Midbrain (tissue), 1 donor: ENCODE data around the gene APOL4.
"Not testable (repeated sequence)": the region's sequence is repeated elsewhere in the genome, so short reads cannot be mapped to it uniquely, and the experiment has no call there.

Experiments used
- DNase-seq: peaks from one replicate; lab custom pipeline; 2025; lab: John Stamatoyannopoulos, UW

Gene APOL4

GRCh38 chr22:36208162-36208765, 6.7 kb upstream of the APOL4 start:
- no peak for DNase-seq

DNA sequence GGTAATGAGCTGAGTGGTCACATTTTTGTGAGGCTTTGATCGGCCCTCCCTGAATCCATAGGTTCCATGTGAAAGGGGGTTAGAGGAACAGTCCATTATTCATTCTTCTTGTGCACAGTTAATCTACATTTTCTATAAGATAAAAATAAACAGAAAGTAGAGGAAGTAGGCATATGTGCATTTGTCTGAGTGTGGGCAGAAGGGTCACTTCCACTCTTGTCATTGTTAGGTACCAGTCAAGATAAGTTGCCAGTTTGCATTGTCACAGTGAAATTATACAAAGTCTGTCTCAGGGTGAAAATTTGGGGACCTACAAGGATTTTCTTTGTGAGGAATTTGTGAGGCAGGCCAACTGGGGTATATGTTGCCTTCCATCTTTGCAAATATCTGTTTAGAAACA, 4.6 kb upstream of the APOL4 start:
- no peak for DNase-seq

DNA sequence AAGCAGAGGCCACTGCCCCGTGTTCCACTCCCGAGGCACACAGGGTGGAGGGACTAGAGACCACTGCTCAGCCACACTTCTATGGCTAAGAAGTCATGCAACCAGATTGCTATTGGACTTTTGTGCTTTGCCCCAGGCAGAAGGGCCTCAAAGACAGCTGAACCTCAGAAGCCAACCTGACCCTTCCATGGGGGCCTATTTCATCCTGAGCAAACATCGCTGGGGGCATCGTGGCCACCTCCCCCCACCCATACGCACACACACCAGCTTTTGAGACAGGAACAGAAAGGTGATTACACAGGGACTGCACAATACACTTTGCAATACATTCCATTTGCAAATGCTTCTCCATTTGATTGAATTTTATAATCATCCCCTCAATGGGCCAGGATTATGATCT, 4.0 kb upstream of the APOL4 start:
- DNase-seq, result not testable (repeated sequence)

DNA sequence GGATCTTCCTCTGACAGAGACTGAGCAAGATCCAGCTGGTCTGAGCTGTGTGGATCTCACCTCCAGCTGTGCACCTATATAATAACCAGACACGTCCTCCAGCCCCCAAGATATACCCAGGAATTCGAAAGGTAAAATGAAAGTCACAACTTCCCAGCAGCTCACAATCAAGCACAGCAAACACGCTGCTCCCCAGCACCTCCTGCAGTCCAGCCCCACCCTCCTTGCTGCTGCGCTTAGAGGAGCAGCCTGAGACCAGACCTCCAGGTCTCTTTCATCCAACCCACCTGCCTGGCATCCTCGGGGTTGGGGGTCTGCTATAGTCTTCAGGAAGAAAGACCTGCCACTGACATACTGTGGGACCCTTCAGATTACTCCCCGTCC, 3.0 kb upstream of the APOL4 start:
- DNase-seq, result no peak

GRCh38 chr22:36204001-36204631, 2.5 kb upstream of the APOL4 start:
- DNase-seq, result no peak

GRCh38 chr22:36203441-36203840, 1.8 kb upstream of the APOL4 start:
- not testable (repeated sequence) for DNase-seq

- not testable (repeated sequence) for DNase-seq
Measured at GRCh38 chr22:36202906-36203305, 1.3 kb upstream of the APOL4 start.

DNA sequence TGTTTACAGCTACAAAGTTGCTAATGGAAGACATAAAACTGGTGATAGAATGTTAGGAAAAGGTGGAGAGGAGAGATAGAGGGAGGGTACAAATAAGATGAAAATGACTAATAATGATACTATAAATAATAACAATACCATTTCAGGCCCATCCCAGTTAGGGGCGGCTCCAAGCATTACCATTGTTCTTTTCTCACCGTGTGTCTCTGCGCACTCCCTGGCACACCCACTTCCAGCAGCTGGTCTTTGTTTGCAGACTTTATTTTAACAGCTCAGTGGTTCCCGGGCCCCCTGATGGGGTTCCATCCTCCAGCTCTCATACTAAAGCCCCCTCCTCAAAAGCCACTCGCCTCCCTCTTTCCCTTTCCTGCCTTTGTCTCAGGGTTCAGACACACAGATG, 584 bp downstream of the APOL4 start:
- DNase-seq, result not testable (repeated sequence)

DNA sequence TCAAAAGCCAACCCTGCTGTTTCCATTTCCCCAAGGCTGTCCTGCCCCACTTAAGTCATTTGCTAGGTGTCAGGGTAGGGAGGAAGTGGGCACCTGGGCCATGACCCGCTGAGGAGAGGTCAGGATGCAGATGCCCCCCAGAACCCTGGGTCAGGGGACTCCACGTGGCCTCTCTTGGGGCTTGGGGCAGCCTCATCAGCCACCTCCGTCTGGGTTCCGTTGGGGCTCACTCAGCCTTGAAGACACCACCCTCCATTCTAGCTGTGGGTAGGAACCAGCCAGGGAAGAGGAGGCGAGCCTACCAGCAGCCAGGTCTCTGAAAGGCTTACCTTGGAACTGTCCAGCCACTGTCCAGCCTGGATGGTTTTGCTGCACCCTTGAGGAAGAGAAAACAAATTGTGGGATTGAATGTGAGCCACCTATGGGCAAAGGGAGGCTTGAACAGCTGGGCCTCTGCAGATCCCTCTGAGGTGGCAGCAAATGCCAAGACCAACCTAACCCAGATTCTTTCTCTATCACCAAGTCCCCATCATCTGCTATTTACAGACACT, 2.5 kb downstream of the APOL4 start:
- no peak for DNase-seq

GRCh38 chr22:36198536-36198935, 3.1 kb downstream of the APOL4 start:
- DNase-seq, result no peak

GRCh38 chr22:36197514-36198146, 4.0 kb downstream of the APOL4 start:
- no peak for DNase-seq

- peak; percentile 6 for DNase-seq
Measured at GRCh38 chr22:36197065-36197440, 4.6 kb downstream of the APOL4 start.

- DNase-seq, result no peak
Measured at GRCh38 chr22:36196254-36197064, 5.2 kb downstream of the APOL4 start.

- DNase-seq, result peak; percentile 68
Measured at GRCh38 chr22:36194971-36195370, 6.6 kb downstream of the APOL4 start.

GRCh38 chr22:36194385-36194784, 7.2 kb downstream of the APOL4 start:
- DNase-seq, result no peak

DNA sequence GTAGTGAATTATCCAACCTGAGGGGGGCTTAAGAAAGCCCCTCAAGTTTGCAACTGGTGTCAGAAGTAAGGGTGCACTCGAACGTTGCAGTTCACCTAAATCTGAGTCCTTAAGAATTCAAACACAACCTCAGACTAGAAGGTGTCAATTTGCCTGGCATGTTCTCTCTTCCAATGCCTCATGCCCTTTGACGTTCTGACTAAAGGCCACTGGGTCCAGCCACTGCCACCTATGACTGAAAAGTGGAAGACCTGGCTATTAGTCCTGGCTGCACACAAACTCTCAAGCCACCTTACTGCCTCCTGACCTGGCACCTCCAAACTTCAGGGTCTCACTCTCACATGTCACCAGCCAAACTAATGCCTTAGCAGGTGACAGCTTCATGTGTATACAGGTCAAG, 8.0 kb downstream of the APOL4 start:
- DNase-seq, result no peak

DNA sequence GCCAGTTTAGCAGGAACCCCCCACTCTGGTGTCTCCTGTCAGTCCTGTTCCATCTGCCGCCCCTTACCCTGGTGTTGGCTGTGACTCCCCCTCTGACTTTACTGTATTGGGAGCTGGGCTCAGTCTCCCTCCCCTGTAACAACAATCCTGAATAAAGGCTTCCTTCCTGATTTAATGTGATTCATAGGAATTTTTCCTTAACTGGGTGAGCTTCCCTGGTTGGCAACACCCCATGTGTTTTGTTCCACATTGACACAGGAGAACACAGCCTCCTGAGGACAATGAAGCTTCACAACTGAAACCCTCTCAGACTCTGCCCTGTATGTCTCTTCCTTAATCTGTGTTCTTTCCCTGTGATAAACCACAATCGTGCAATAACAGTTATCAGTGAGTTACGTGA, 8.4 kb downstream of the APOL4 start:
- no peak for DNase-seq

GRCh38 chr22:36192542-36192941, 9.1 kb downstream of the APOL4 start:
- no peak for DNase-seq

DNA sequence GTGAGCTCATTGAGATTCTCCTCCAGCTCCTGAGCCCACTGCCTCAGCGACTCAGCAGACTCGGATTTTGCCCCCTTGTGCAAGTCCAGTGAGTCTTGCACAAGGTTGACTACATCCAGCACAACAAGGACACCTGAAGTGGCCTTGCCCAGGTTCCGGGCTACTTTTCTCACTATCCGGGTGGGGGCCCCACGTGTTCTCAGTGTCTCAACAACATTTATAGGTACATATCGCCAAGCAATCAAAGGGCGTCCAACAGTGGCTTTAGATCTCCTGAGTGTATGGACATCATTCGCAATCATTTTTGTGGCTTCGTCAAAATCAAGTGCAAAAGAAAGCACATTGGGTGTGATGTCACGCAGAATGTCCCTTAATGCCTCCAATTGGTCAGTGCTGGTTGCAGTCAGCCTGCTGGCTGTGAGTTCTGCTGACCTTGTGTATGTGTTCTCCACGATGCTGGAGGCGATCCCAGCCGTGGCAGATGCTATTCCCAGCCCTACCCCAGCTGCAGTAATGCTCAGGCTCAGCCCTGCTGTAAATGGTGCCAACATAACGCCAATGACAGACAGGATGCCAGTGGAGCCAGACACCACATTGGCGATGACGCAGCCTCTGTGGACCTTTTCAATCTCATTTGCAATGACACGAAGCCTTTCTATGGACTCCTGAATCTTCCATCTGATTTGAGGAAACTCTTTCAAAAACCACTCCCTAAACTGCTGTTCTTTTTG, 10.3 kb downstream of the APOL4 start:
- peak; percentile 83 for DNase-seq

- DNase-seq, result not testable (repeated sequence)
Measured at GRCh38 chr22:36187862-36188261, 13.7 kb downstream of the APOL4 start.

DNA sequence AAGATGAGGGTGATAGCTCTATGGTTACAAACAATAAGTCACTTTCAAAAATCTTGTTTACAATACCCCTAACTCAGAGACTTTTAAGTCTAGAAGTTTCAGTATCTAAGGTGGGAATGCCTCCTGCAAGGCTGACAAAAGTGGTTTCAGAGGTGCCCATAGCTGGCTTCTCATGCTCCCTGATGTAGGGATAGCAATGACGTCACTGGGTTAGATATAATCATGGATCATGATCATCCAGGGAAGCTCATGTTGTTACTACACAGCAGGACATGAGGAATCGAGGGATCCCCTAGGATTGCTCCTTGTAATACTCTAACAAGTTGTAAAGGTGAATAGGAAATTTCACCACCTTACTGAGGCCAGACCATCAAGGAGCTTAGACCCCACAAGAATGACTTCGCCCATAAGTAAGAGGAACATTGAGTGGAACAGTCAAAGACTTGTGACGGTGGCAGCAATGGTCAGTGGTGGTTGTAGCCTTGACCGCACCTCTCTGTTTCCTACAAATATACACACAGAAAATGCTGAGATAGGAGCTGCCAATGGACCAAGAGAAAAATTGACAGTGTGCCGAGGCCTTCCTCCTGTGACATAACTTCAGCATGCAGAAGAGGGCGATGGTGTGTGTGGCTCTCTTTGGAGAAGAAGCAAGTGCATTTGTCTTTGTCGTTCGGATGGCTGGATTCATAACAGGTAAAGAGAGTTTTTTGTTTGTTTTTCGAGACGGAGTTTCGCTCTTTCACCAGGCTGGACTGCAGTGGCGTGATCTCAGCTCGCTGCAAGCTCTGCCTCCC, 15.6 kb downstream of the APOL4 start:
- DNase-seq, result no peak
